CD4-positive, alpha-beta T cell (primary cell): ENCODE measurements around the gene KCNAB3. TPM values are rescaled to one million over a fixed set of nuclear protein-coding genes. Genes with fewer than 3 reads are reported as not detected.

Experiments used
- ATAC-seq: fragments of 200-7000 bp; cut with Tn5 transposase; one replicate; pipeline ENCODE4 v1.10.0; 2022; ENCODE audit warnings: mild to moderate bottlenecking; ENCODE audit not compliant: poor library complexity
- CTCF ChIA-PET: fragments of 350-600 bp; sonication (Branson Sonifier 250); formaldehyde crosslinking; loops from one replicate; lab custom pipeline; 2021; ENCODE audit warnings: antibody characterized with exemption, inconsistent platforms; lab: Charles Lee
- POLR2A ChIA-PET: fragments of 350-600 bp; sonication (Branson Sonifier 250); formaldehyde crosslinking; loops from one replicate; lab custom pipeline; 2021; ENCODE audit warnings: antibody characterized with exemption, inconsistent platforms; lab: Charles Lee
- DNase-seq, 14 experiments: peaks; one replicate each; pipeline ENCODE4 v3.0.0-alpha.2; 2013 to 2020; ENCODE audit warnings: mixed read lengths in 2 of 14
- H3K27ac ChIP-seq, 2 donors: one replicate each; pipeline versions ENCODE4 v1.5.1 to v1.7.0; 2013; ENCODE audit warnings: low read length in 2 of 2, low read depth in 1 of 2, mild to moderate bottlenecking in 1 of 2
- H3K27me3 ChIP-seq, 2 experiments: 1 replicate in 1 of 2; 2 replicates in 1 of 2; pipeline versions ENCODE4 v1.6.1 to v1.7.0; 2013; ENCODE audit warnings: low read length in 2 of 2, control low read depth in 1 of 2, mild to moderate bottlenecking in 1 of 2, moderate library complexity in 1 of 2; ENCODE audit not compliant: insufficient read depth in 2 of 2, control insufficient read depth in 1 of 2
- H3K36me3 ChIP-seq: one replicate; pipeline ENCODE4 v1.6.1; 2013; ENCODE audit warnings: low read length, control low read depth; ENCODE audit not compliant: insufficient read depth
- H3K4me1 ChIP-seq: one replicate; pipeline ENCODE4 v1.6.1; 2013; ENCODE audit warnings: low read length, control low read depth; ENCODE audit not compliant: insufficient read depth
- H3K4me3 ChIP-seq: one replicate; pipeline ENCODE4 v1.5.1; 2013; ENCODE audit warnings: mild to moderate bottlenecking, low read length, moderate library complexity
- H3K9me3 ChIP-seq, 2 experiments: 1 replicate in 1 of 2; 2 replicates in 1 of 2; pipeline versions ENCODE4 v1.6.1 to v1.7.0; 2013; ENCODE audit warnings: low read length in 2 of 2, mild to moderate bottlenecking in 2 of 2, control low read depth in 1 of 2, moderate library complexity in 1 of 2; ENCODE audit not compliant: control insufficient read depth in 1 of 2, insufficient read depth in 1 of 2
- H3K27ac Mint-ChIP-seq: one replicate; pipeline ENCODE4 v1.8.0; 2020; ENCODE audit warnings: mixed read lengths
- H3K27me3 Mint-ChIP-seq: one replicate; pipeline ENCODE4 v1.8.0; 2021; ENCODE audit warnings: mixed read lengths
- H3K36me3 Mint-ChIP-seq: one replicate; pipeline ENCODE4 v1.8.0; 2021; ENCODE audit warnings: low read depth, mixed read lengths
- H3K4me1 Mint-ChIP-seq: one replicate; pipeline ENCODE4 v1.8.0; 2021; ENCODE audit warnings: low read depth, mixed read lengths
- H3K4me3 Mint-ChIP-seq: one replicate; pipeline ENCODE4 v1.8.0; 2020; ENCODE audit warnings: mild to moderate bottlenecking, mixed read lengths
- H3K9me3 Mint-ChIP-seq: one replicate; pipeline ENCODE4 v1.8.0; 2020; ENCODE audit warnings: mixed read lengths
- intact Hi-C, 2 experiments: fragments of 100-400 bp; cut with DNase I in 1 of 2; cut with micrococcal nuclease in 1 of 2; formaldehyde crosslinking; loops; one replicate each; pipeline versions ENCODE4 v1.15.1 to v1.9.0; 2023 to 2025; cut with DNase I, micrococcal nuclease
- total RNA-seq, 174 experiments: library from RNA in 2 of 174; stranded (reverse) in 2 of 174; gene quantifications; one replicate each; pipeline ENCODE4 v1.2.3 and lab custom pipeline; 2021 to 2026
- TF ChIP-seq, protein P1 (sequence below): fragments of 200-600 bp; IDR thresholded peaks from one replicate; pipeline ENCODE4 v1.8.0; 2022; ENCODE audit warnings: antibody characterized with exemption, mild to moderate bottlenecking

KCNAB3 gene
- total RNA-seq, 2 experiments from 2014 or later, result 7.1 to 8.2 TPM

DNA sequence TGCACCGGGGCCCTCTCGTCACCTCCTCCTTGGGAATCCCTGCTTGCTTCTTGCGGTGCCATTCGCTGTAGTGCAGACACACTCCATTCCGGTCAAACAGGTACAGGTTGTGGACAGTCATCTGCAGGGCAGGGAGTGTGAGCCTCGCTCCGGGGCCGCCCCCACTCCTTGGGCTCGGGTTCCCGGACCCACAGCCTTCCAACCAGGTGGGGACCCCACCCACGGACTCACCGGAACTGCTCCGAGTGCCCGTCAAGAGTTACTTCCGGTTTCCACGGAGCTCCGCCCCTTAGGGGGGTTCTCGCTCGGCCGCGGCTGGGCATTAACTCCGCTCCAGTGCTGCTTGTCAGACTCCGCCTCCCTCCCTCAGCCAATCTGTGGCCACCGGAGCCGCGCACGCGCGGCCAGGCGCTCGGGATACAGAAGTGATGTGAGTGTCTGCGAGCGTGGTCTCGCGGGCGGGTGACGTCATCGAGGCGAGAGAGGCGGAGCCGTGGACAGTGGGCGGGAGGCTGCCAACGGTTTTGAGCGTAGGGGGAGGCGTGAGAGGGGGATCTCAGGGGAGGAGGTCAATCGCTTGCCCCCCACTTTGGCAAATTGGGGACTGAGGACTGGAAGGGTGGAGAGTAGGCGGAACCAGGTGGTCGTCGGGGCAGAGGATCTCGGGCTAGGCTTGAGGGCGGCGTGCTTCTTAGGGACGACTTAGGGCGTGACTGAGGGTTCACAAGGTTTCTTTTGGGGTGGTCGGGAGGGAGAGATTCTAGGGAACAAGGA lies 2.2 kb upstream of the KCNAB3 start, which contains the start of the genes CNTROB and TRAPPC1:
CNTROB (plus strand) TSS at position 498 of the 774 bp plus-strand sequence. CDS start 874 bp downstream, outside the sequence.
TRAPPC1 (minus strand) TSS at position 238 of the 774 bp plus-strand sequence; CDS start at position 121, 117 bp downstream.
- H3K4me1 Mint-ChIP-seq, result peaks cover 49% of the 10 kb centered on the region

DNA sequence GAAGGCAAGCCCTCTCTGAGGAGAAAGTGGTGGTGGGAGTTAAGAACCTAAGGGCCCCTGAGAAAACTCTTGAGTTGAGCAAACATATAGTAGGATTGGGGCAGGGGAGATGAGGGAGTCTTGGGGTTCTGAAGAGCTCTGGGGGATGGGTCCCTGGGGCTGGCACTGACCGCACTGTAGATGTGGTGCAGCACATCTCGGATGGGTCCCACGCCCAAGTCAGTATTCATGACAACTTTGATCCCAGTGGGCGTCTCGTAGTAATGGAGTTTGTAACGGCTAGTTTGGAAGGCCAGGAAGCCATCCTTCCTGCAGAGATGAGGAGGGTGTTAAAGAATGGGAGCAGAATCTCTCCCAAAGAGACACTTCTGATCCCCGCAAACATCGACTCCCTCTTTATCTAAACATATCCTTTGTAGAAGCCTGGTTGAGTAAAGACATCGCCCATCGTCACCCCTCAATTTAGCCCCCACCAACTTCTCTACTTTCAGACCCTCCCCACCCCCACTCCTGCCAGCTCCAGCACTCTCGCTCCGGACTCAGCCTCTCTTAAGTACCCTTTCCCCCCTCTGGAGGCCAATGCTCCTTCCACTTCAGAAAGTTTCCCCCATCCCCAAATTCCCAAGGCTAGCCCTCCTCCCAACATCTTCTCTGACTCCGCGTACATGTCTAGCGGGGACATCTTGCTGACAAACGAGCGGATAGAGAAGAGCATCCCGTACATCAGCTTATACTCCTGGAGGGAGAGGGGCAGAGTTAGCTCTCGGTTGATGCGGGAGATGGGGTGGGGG lies 1.4 kb upstream of the KCNAB3 start:
- DNase-seq (no peak), ATAC-seq (no peak)
- Mint-ChIP-seq H3K27me3 (no peaks in the 10 kb centered on the region), H3K36me3 (peaks cover 42% of the 10 kb centered on the region), H3K4me1 (peaks cover 46% of the 10 kb centered on the region), H3K27ac (peak overlapping the region; percentile 90), H3K9me3 (no peaks in the 10 kb centered on the region), H3K4me3 (peak overlapping the region; percentile 97)
- no peaks in the 10 kb centered on the region for H3K27me3 ChIP-seq
- no peaks in the 10 kb centered on the region for H3K9me3 ChIP-seq
- CTCF ChIA-PET, result interaction anchor here (1.0 to 2.6 kb wide), 7 partner anchors 15 to 143 kb away, joined by 3 to 12 read pairs (median 7); partner anchors contain the start of gene RNF227
- H3K36me3 ChIP-seq, result peaks cover 13% of the 10 kb centered on the region
- intact Hi-C loops, result loop anchor here (1.0 to 5.0 kb wide), 4 partner anchors 15 to 314 kb away; partner anchors contain the start of genes CHD3 (in 1 of the 2) and RNF227 (in 1 of the 2)
- peaks cover 40% of the 10 kb centered on the region for H3K4me1 ChIP-seq
- peak overlapping the region; percentile 83 for H3K27ac ChIP-seq
- POLR2A ChIA-PET, result interaction anchor here (1.0 to 5.3 kb wide), 17 partner anchors 9 to 446 kb away, joined by 3 to 60 read pairs (median 5); partner anchors contain the start of genes CYB5D1, FXR2, NAA38 and POLR2A
- TF ChIP-seq, protein P1, sequence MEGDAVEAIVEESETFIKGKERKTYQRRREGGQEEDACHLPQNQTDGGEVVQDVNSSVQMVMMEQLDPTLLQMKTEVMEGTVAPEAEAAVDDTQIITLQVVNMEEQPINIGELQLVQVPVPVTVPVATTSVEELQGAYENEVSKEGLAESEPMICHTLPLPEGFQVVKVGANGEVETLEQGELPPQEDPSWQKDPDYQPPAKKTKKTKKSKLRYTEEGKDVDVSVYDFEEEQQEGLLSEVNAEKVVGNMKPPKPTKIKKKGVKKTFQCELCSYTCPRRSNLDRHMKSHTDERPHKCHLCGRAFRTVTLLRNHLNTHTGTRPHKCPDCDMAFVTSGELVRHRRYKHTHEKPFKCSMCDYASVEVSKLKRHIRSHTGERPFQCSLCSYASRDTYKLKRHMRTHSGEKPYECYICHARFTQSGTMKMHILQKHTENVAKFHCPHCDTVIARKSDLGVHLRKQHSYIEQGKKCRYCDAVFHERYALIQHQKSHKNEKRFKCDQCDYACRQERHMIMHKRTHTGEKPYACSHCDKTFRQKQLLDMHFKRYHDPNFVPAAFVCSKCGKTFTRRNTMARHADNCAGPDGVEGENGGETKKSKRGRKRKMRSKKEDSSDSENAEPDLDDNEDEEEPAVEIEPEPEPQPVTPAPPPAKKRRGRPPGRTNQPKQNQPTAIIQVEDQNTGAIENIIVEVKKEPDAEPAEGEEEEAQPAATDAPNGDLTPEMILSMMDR, result no peak
- peak overlapping the region; percentile 94 for H3K4me3 ChIP-seq

More for the DNA sequence above, 2.2 kb upstream of the KCNAB3 start, which contains the start of the genes CNTROB and TRAPPC1:
- no peaks in the 10 kb centered on the region for H3K9me3 ChIP-seq
- DNase-seq, result peak; percentile 97 to 100 (median 99)
- POLR2A ChIA-PET, result interaction anchor here (1.0 to 5.3 kb wide), 16 partner anchors 9 to 447 kb away, joined by 3 to 60 read pairs (median 6); partner anchors contain the start of genes CYB5D1, FXR2, NAA38 and POLR2A
- peaks cover 40% of the 10 kb centered on the region for H3K4me1 ChIP-seq
- no peaks in the 10 kb centered on the region for H3K9me3 Mint-ChIP-seq
- intact Hi-C loops, result loop anchor here (1.0 to 5.0 kb wide), 5 partner anchors 10 to 315 kb away; partner anchors contain the start of genes CHD3 (in 1 of the 2) and RNF227 (in 1 of the 2)
- no peaks in the 10 kb centered on the region for H3K27me3 ChIP-seq
- H3K27ac ChIP-seq, result peak within 1 kb of the TSS; percentile 83
- H3K36me3 Mint-ChIP-seq, result peaks cover 51% of the 10 kb centered on the region
- H3K36me3 ChIP-seq, result peaks cover 20% of the 10 kb centered on the region
- peak within 1 kb of the TSS; percentile 97 for H3K4me3 Mint-ChIP-seq
- peak within 1 kb of the TSS; percentile 94 for H3K4me3 ChIP-seq
- peak; percentile 92 for ATAC-seq
- no peaks in the 10 kb centered on the region for H3K27me3 Mint-ChIP-seq
- TF ChIP-seq, protein P1, result no peak
- CTCF ChIA-PET, result interaction anchor here (0.9 to 2.6 kb wide), 8 partner anchors 9 to 244 kb away, joined by 3 to 12 read pairs (median 7); partner anchors contain the start of genes RNF227 and TP53
- H3K27ac Mint-ChIP-seq, result peak within 1 kb of the TSS; percentile 90

DNA sequence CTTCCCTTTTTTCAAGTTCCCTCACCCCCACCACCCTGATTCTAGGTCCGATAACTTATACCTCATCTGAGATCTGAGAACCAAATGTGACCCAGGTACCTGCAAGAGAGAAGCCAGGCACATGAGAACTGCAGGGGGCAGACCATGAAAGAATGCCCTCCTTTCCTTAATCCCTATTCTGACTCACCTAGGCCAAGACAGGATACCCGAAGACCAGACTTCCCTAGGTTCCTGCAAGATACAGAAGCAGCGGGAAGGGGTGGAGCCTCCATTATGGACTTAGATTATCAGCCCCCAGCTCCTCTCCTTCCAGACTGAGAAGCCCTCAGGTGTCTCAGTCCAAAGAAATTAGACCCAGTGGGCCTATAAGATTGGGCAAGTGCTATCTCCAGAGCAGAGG lies 2.1 kb downstream of the KCNAB3 start:
- POLR2A ChIA-PET, result interaction anchor here (1.6 kb wide), 1 partner anchor 11 kb away, joined by 6 read pairs; the partner anchor contains the start of gene RNF227

More for the DNA sequence above, 2.1 kb downstream of the KCNAB3 start:
- H3K27me3 ChIP-seq, result no peaks in the 10 kb centered on the region
- H3K4me1 Mint-ChIP-seq, result peaks cover 48% of the 10 kb centered on the region
- CTCF ChIA-PET, result no interaction called here
- H3K27me3 Mint-ChIP-seq, result no peaks in the 10 kb centered on the region
- H3K36me3 Mint-ChIP-seq, result peaks cover 34% of the 10 kb centered on the region
- H3K9me3 Mint-ChIP-seq, result no peaks in the 10 kb centered on the region
- H3K9me3 ChIP-seq, result no peaks in the 10 kb centered on the region
- TF ChIP-seq, protein P1, result no peak
- peak overlapping the region; percentile 21 for H3K27ac Mint-ChIP-seq
- H3K4me3 ChIP-seq, result no peak overlapping the region
- DNase-seq (no peak), ATAC-seq (no peak)
- no peak overlapping the region for H3K27ac ChIP-seq
- H3K4me1 ChIP-seq, result peaks cover 41% of the 10 kb centered on the region
- H3K36me3 ChIP-seq, result peaks cover 7% of the 10 kb centered on the region
- intact Hi-C loops, result no loop called here
- H3K4me3 Mint-ChIP-seq, result peak overlapping the region; percentile 54
